Measurements from ENCODE around the gene IDH3B.

DNA sequence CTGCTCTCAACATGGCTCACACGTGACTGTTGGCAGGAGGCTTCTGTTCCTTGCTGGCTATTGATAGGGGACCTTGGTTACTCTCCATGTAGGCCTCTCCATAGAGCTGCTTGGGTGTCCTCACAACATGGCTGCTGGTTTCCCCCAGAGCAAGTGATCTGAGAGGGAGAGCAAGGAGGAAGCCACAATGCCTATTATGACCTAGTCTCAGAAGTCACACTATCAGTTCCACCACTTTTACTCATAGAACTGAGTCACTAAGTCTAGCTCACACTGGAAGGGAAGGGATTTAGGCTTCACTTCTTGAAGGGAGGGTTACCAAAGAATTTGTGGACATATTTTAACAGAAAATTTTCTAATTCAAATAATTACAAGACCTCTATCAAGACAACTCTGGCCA, 20.3 kb downstream of the IDH3B start:
- no peak for TF ChIP-seq CTCF (IDR thresholded peaks at IDR 0.05)
- no peak for TF ChIP-seq POLR2AphosphoS5 (IDR thresholded peaks at IDR 0.05)
- no peak for TF ChIP-seq POLR2A (IDR thresholded peaks at IDR 0.05; ENCODE audit: low read depth)

Data from esophagus muscularis mucosa (tissue), 3 donors.